ENCODE data around the gene CCNL2. TPM values are rescaled to one million over a fixed set of nuclear protein-coding genes. Genes with fewer than 3 reads are reported as not detected.
"Not testable (repeated sequence)": the region's sequence is repeated elsewhere in the genome, so short reads cannot be mapped to it uniquely, and the experiment has no call there.

CCNL2 gene
- total and polyA plus RNA-seq, 2 donors (not counting 1 experiment from before 2014, with no cell fraction given), result 263 to 347 TPM

DNA sequence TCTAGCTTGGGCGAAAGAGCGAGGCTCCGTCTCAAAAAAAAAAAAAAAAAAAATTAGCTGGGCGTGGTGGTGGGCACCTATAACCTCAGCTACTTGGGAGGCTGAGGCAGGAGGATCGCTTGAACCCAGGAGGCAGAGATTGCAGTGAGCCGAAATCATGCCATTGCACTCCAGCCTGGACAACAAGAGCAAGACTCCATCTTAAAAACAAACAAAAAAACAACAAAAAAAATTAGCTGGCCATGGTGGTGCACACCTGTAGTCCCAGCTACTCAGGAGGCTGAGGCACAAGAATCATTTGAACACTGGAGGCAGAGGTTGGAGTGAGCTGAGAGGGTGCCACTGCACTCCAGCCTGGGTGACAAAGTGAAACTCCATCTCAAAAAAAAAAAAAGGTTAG lies 29.8 kb upstream of the CCNL2 start:
- CTCF ChIA-PET, result interaction anchor here (2.3 kb wide), 1 partner anchor 12 kb away, joined by 9 read pairs; no protein-coding TSS in a partner anchor
- not testable (repeated sequence) for H3K4me3 Mint-ChIP-seq; H3K79me2 ChIP-seq (ENCODE audit: control insufficient read depth, insufficient read depth, low read length)

DNA sequence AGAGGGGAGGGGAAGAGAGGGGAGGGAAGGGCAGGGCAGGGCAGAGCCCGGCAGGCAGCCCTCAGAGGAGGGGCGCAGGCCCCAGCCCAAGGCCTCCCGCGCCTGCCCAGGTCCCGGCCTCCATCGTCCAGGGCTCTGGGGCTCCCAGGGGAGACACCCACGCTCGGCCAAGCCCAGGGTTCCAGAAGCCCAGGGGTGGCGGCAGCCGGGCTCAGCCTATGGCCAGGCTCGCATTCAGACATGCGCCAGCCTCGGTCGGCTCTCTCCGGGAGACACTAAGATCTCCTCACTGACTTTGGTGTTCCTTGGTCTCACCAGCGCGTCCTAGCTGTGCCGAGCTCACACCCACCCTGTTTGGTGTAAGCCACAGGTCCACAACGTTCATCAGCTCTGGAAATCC lies 29.0 kb upstream of the CCNL2 start:
- H3K4me3 Mint-ChIP-seq, result peak overlapping the region; percentile 47

More for the DNA sequence above, 29.8 kb upstream of the CCNL2 start:
- H2AFZ ChIP-seq (ENCODE audit: insufficient read depth, low read depth, low read length, poor library complexity, severe bottlenecking); POLR2A ChIA-PET; H3K27ac Mint-ChIP-seq; intact Hi-C loops (cut with micrococcal nuclease); H3K9me3 Mint-ChIP-seq (ENCODE audit: insufficient read depth); H3K9ac ChIP-seq (ENCODE audit: low read length); H3K36me3 ChIP-seq (replicated peaks in 1 of 2; ENCODE audit: control extremely low read depth in 1 of 2, control insufficient read depth in 1 of 2, extremely low read depth in 1 of 2, insufficient read depth in 2 of 2, low read length in 1 of 2); H3K4me1 Mint-ChIP-seq; H4K20me1 ChIP-seq (ENCODE audit: control insufficient read depth, insufficient read depth, low read length, poor library complexity, severe bottlenecking); H3K27ac ChIP-seq (ENCODE audit: low read length in 2 of 2); H3K4me2 ChIP-seq (replicated peaks; ENCODE audit: low read depth, low read length, poor library complexity, severe bottlenecking); ATAC-seq (ENCODE audit: low read depth); DNase-seq; H3K4me3 ChIP-seq (ENCODE audit: control extremely low read depth in 1 of 5, extremely low read depth in 1 of 5, insufficient read depth in 1 of 5, low read depth in 2 of 5, low read length in 4 of 5): not testable (repeated sequence)
- Histone ChIP-seq H3K27me3 (replicated peaks in 1 of 4; ENCODE audit: control extremely low read depth in 1 of 4, control insufficient read depth in 3 of 4, insufficient read depth in 4 of 4, low read length in 3 of 4) (peaks cover 0 to 42% (median 9%) of the 10 kb centered on the region in 4 experiments), H3K4me1 (ENCODE audit: control insufficient read depth in 2 of 2, insufficient read depth in 2 of 2, low read length in 2 of 2) (peaks cover 8 to 13% of the 10 kb centered on the region in 2 donors), H3K9me3 (ENCODE audit: control extremely low read depth in 1 of 3, control insufficient read depth in 2 of 3, insufficient read depth in 1 of 3, low read length in 2 of 3) (peaks cover 0 to 12% (median 0%) of the 10 kb centered on the region in 3 donors)
- 100% methylated on average over 2 of the region's 6 CpGs for WGBS (ENCODE audit: insufficient coverage)
- peaks cover 32% of the 10 kb centered on the region for H3K27me3 Mint-ChIP-seq

More for the DNA sequence above, 29.0 kb upstream of the CCNL2 start:
- H2AFZ ChIP-seq (ENCODE audit: insufficient read depth, low read depth, low read length, poor library complexity, severe bottlenecking), result no peak overlapping the region
- Mint-ChIP-seq H3K4me1 (peaks cover 3% of the 10 kb centered on the region), H3K27me3 (peaks cover 30% of the 10 kb centered on the region), H3K27ac (no peak overlapping the region), H3K9me3 (ENCODE audit: insufficient read depth) (no peaks in the 10 kb centered on the region)
- peaks cover 0 to 35% (median 5%) of the 10 kb centered on the region in 4 experiments for H3K27me3 ChIP-seq (replicated peaks in 1 of 4; ENCODE audit: control extremely low read depth in 1 of 4, control insufficient read depth in 3 of 4, insufficient read depth in 4 of 4, low read length in 3 of 4)
- ChIA-PET CTCF (interaction anchor here (2.3 kb wide), 1 partner anchor 13 kb away, joined by 9 read pairs; no protein-coding TSS in a partner anchor), POLR2A (no interaction called here)
- H3K79me2 ChIP-seq (ENCODE audit: control insufficient read depth, insufficient read depth, low read length), result no peaks in the 10 kb centered on the region
- DNase-seq (peak; percentile 11), ATAC-seq (ENCODE audit: low read depth) (no peak)
- H3K4me2 ChIP-seq (replicated peaks; ENCODE audit: low read depth, low read length, poor library complexity, severe bottlenecking), result no peak overlapping the region
- H3K9ac ChIP-seq (ENCODE audit: low read length), result no peak overlapping the region
- H3K4me3 ChIP-seq (ENCODE audit: control extremely low read depth in 1 of 5, extremely low read depth in 1 of 5, insufficient read depth in 1 of 5, low read depth in 2 of 5, low read length in 4 of 5), result no peak overlapping the region
- H3K27ac ChIP-seq (ENCODE audit: low read length in 2 of 2), result no peak overlapping the region
- TF ChIP-seq, protein P1, sequence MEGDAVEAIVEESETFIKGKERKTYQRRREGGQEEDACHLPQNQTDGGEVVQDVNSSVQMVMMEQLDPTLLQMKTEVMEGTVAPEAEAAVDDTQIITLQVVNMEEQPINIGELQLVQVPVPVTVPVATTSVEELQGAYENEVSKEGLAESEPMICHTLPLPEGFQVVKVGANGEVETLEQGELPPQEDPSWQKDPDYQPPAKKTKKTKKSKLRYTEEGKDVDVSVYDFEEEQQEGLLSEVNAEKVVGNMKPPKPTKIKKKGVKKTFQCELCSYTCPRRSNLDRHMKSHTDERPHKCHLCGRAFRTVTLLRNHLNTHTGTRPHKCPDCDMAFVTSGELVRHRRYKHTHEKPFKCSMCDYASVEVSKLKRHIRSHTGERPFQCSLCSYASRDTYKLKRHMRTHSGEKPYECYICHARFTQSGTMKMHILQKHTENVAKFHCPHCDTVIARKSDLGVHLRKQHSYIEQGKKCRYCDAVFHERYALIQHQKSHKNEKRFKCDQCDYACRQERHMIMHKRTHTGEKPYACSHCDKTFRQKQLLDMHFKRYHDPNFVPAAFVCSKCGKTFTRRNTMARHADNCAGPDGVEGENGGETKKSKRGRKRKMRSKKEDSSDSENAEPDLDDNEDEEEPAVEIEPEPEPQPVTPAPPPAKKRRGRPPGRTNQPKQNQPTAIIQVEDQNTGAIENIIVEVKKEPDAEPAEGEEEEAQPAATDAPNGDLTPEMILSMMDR (IDR thresholded peaks at IDR 0.05), result no peak
- TF ChIP-seq EZH2 (IDR thresholded peaks at IDR 0.05; ENCODE audit: borderline replicate concordance, insufficient read depth, low read depth, low read length, poor library complexity, severe bottlenecking), result no peak
- intact Hi-C loops (cut with micrococcal nuclease), result no loop called here
- H3K4me1 ChIP-seq (ENCODE audit: control insufficient read depth in 2 of 2, insufficient read depth in 2 of 2, low read length in 2 of 2), result peaks cover 0 to 5% of the 10 kb centered on the region in 2 donors
- H3K36me3 ChIP-seq (replicated peaks in 1 of 2; ENCODE audit: control extremely low read depth in 1 of 2, control insufficient read depth in 1 of 2, extremely low read depth in 1 of 2, insufficient read depth in 2 of 2, low read length in 1 of 2), result no peaks in the 10 kb centered on the region
- no peaks in the 10 kb centered on the region for H4K20me1 ChIP-seq (ENCODE audit: control insufficient read depth, insufficient read depth, low read length, poor library complexity, severe bottlenecking)
- 80% methylated on average over 19 of the region's 19 CpGs for WGBS (ENCODE audit: insufficient coverage)
- peaks cover 0 to 6% (median 0%) of the 10 kb centered on the region in 3 donors for H3K9me3 ChIP-seq (ENCODE audit: control extremely low read depth in 1 of 3, control insufficient read depth in 2 of 3, insufficient read depth in 1 of 3, low read length in 2 of 3)
